H1 (cell line): ENCODE data around the gene ZFYVE27. TPM values are rescaled to one million over a fixed set of nuclear protein-coding genes. Genes with fewer than 3 reads are reported as not detected.
A peak's percentile ranks its signal among the peaks of the same experiment; 100 is the strongest.

Experiments used
- CTBP2 ChIP-seq: IDR thresholded peaks from 2 replicates; pipeline ENCODE4 v1.7.0; 2011; ENCODE audit warnings: borderline replicate concordance, mild to moderate bottlenecking, moderate library complexity, mixed read lengths, low read length; ENCODE audit not compliant: insufficient read depth, insufficient read length
- EZH2 ChIP-seq: fragments of 200-600 bp; sonication (generic); IDR thresholded peaks from 2 replicates; pipeline ENCODE4 v1.7.1; 2012; ENCODE audit warnings: low read depth, mild to moderate bottlenecking, moderate library complexity, low read length, inconsistent platforms; ENCODE audit not compliant: severe bottlenecking
- JUND ChIP-seq: IDR thresholded peaks from 2 replicates; pipeline ENCODE4 v1.6.1; 2011; ENCODE audit warnings: mild to moderate bottlenecking, improper control_type of control experiment, low read length
- KDM1A ChIP-seq: fragments of 200-600, 300-600 bp; sonication (generic); IDR thresholded peaks from 2 replicates; pipeline ENCODE4 v1.7.1; 2016; ENCODE audit warnings: mild to moderate bottlenecking, low read length, borderline replicate concordance
- SIX5 ChIP-seq: IDR thresholded peaks from 2 replicates; pipeline ENCODE4 v1.6.1; 2011; ENCODE audit warnings: mild to moderate bottlenecking, low read depth, low read length
- polyA plus RNA-seq, 7 experiments: library from polyadenylated mRNA; depleted of rRNA in 3 of 7; stranded (reverse) in 5 of 7; unstranded in 2 of 7; fragments of >200 nt in 5 of 7; fragments of 200-250 nt in 2 of 7; gene quantifications; 1 replicate in 5 of 7; 2 replicates in 1 of 7; 4 replicates in 1 of 7; pipeline versions ENCODE4 v1.2.1 to v1.2.3, GENCODE V29; 2011 to 2013; ENCODE audit warnings: missing spikeins in 2 of 7, mixed read lengths in 2 of 7
- total RNA-seq: library from RNA; stranded (reverse); fragmentation: NEBNext Ultra II Directional; extraction: Animal tissue kit (Norgen Biotek cat#: 25700); gene quantifications from 2 replicates; pipeline ENCODE4 v1.2.1, GENCODE V29; 2021
- TF ChIP-seq, protein P1 (sequence below): fragments of 300-600 bp; sonication (generic); IDR thresholded peaks from 2 replicates; pipeline ENCODE4 v1.7.1; 2012; ENCODE audit warnings: low read length, moderate library complexity, mild to moderate bottlenecking, inconsistent platforms; ENCODE audit not compliant: insufficient replicate concordance
- TF ChIP-seq, protein P2 (sequence below), 3 experiments: IDR thresholded peaks; 1 replicate in 2 of 3; 2 replicates in 1 of 3; pipeline versions ENCODE4 v1.5.1 to v1.6.1; 2011; ENCODE audit warnings: low read length in 3 of 3, mild to moderate bottlenecking in 3 of 3, inconsistent platforms in 2 of 3, low read depth in 1 of 3, moderate library complexity in 1 of 3; ENCODE audit not compliant: insufficient read depth in 1 of 3; ENCODE audit errors: control extremely low read depth in 1 of 3

ZFYVE27 gene
- total and polyA plus RNA-seq, 2 of the 8 experiments (the other 6 are each of a cell fraction or from before 2014, with no cell fraction given) = 16.6 to 19.8 TPM

DNA sequence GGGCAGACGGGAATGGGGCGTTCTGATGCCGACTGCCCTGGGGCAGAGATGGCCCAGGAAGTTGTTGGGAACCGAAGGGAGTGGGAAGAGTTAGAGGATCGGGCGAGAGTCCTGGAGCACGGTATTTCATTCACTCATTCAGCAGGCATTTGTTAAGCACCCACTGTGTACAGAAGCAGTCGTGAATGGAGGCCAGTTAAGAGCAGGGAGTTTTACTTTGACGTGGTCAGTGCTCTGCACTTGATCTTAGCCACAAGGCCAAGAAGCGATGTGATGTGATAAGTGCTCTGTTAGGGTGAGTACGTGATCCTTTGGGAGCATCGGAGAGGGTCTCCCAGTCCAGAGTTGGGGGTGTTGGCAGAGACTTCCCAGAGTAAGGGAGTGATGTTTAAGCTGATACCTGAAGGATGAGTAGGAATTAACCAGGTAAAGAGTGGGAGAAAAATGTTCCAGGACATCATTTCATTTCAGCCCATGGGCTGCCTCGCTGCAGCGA is 890 bp downstream of the ZFYVE27 start (continued):
- TF ChIP-seq, protein P1, sequence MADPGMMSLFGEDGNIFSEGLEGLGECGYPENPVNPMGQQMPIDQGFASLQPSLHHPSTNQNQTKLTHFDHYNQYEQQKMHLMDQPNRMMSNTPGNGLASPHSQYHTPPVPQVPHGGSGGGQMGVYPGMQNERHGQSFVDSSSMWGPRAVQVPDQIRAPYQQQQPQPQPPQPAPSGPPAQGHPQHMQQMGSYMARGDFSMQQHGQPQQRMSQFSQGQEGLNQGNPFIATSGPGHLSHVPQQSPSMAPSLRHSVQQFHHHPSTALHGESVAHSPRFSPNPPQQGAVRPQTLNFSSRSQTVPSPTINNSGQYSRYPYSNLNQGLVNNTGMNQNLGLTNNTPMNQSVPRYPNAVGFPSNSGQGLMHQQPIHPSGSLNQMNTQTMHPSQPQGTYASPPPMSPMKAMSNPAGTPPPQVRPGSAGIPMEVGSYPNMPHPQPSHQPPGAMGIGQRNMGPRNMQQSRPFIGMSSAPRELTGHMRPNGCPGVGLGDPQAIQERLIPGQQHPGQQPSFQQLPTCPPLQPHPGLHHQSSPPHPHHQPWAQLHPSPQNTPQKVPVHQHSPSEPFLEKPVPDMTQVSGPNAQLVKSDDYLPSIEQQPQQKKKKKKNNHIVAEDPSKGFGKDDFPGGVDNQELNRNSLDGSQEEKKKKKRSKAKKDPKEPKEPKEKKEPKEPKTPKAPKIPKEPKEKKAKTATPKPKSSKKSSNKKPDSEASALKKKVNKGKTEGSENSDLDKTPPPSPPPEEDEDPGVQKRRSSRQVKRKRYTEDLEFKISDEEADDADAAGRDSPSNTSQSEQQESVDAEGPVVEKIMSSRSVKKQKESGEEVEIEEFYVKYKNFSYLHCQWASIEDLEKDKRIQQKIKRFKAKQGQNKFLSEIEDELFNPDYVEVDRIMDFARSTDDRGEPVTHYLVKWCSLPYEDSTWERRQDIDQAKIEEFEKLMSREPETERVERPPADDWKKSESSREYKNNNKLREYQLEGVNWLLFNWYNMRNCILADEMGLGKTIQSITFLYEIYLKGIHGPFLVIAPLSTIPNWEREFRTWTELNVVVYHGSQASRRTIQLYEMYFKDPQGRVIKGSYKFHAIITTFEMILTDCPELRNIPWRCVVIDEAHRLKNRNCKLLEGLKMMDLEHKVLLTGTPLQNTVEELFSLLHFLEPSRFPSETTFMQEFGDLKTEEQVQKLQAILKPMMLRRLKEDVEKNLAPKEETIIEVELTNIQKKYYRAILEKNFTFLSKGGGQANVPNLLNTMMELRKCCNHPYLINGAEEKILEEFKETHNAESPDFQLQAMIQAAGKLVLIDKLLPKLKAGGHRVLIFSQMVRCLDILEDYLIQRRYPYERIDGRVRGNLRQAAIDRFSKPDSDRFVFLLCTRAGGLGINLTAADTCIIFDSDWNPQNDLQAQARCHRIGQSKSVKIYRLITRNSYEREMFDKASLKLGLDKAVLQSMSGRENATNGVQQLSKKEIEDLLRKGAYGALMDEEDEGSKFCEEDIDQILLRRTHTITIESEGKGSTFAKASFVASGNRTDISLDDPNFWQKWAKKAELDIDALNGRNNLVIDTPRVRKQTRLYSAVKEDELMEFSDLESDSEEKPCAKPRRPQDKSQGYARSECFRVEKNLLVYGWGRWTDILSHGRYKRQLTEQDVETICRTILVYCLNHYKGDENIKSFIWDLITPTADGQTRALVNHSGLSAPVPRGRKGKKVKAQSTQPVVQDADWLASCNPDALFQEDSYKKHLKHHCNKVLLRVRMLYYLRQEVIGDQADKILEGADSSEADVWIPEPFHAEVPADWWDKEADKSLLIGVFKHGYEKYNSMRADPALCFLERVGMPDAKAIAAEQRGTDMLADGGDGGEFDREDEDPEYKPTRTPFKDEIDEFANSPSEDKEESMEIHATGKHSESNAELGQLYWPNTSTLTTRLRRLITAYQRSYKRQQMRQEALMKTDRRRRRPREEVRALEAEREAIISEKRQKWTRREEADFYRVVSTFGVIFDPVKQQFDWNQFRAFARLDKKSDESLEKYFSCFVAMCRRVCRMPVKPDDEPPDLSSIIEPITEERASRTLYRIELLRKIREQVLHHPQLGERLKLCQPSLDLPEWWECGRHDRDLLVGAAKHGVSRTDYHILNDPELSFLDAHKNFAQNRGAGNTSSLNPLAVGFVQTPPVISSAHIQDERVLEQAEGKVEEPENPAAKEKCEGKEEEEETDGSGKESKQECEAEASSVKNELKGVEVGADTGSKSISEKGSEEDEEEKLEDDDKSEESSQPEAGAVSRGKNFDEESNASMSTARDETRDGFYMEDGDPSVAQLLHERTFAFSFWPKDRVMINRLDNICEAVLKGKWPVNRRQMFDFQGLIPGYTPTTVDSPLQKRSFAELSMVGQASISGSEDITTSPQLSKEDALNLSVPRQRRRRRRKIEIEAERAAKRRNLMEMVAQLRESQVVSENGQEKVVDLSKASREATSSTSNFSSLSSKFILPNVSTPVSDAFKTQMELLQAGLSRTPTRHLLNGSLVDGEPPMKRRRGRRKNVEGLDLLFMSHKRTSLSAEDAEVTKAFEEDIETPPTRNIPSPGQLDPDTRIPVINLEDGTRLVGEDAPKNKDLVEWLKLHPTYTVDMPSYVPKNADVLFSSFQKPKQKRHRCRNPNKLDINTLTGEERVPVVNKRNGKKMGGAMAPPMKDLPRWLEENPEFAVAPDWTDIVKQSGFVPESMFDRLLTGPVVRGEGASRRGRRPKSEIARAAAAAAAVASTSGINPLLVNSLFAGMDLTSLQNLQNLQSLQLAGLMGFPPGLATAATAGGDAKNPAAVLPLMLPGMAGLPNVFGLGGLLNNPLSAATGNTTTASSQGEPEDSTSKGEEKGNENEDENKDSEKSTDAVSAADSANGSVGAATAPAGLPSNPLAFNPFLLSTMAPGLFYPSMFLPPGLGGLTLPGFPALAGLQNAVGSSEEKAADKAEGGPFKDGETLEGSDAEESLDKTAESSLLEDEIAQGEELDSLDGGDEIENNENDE = no peak
- TF ChIP-seq KDM1A (no peak), EZH2 (peak; percentile 27), SIX5 (no peak), JUND (no peak), CTBP2 (no peak)
- TF ChIP-seq, protein P2, sequence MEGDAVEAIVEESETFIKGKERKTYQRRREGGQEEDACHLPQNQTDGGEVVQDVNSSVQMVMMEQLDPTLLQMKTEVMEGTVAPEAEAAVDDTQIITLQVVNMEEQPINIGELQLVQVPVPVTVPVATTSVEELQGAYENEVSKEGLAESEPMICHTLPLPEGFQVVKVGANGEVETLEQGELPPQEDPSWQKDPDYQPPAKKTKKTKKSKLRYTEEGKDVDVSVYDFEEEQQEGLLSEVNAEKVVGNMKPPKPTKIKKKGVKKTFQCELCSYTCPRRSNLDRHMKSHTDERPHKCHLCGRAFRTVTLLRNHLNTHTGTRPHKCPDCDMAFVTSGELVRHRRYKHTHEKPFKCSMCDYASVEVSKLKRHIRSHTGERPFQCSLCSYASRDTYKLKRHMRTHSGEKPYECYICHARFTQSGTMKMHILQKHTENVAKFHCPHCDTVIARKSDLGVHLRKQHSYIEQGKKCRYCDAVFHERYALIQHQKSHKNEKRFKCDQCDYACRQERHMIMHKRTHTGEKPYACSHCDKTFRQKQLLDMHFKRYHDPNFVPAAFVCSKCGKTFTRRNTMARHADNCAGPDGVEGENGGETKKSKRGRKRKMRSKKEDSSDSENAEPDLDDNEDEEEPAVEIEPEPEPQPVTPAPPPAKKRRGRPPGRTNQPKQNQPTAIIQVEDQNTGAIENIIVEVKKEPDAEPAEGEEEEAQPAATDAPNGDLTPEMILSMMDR (IDR thresholded peaks at IDR 0.05; ENCODE audit: control extremely low read depth in 1 of 3, insufficient read depth in 1 of 3, low read depth in 1 of 3, low read length in 3 of 3) = no peak
